GM21737 (cell line): ENCODE measurements around the gene C10orf90.
"Not testable (repeated sequence)": the region's sequence is repeated elsewhere in the genome, so short reads cannot be mapped to it uniquely, and the experiment has no call there.

ENCODE experiments used
- ATAC-seq: cut with Tn5 transposase; IDR thresholded peaks from one replicate; pipeline ENCODE4 v1.9.1; 2021; ENCODE audit warnings: mild to moderate bottlenecking, moderate library complexity; ENCODE audit not compliant: unreplicated experiment

Gene C10orf90

DNA sequence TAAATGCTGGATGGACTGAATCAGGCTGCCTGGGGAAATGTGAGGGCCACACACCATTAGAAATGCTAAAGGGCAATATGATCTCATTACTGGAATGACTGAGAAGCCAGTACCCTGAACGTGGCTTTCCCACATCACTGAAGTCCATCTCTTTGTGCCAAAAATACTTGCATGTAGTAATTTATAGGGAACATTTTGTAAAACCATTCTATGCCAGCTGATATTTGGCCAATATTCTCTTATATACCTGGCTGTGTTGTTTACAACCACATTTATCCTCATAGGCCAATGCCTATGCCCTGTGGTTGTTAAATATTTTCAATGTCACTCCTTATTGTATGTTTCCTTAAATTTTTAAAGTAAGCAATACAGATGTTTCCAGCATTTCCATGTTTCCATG, 111.6 kb downstream of the C10orf90 start:
- no peak for ATAC-seq

DNA sequence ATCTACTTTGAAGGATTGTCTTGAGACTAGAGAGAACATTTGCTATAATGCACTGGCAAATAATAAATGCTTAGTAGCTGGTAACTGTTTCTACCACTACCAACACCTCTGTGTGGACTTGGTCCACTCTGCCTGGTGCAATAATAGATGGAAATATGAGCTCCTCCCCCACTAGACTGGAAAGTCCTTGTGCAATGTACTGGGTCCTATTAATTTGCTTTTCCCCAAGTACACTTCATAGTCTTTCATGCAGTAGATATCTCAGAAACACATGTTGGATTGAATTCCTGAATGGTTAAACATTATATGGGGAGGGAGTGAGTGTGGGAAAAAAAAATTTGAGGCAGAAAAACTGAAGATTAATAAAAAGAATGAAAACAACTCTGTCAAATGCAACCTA, 119.3 kb downstream of the C10orf90 start:
- no peak for ATAC-seq

- not testable (repeated sequence) for ATAC-seq
These were observed 119.9 kb downstream of the C10orf90 start for GRCh38 chr10:126550586-126550985.

- no peak for ATAC-seq
These were observed 121.1 kb downstream of the C10orf90 start for GRCh38 chr10:126549344-126549743.

DNA sequence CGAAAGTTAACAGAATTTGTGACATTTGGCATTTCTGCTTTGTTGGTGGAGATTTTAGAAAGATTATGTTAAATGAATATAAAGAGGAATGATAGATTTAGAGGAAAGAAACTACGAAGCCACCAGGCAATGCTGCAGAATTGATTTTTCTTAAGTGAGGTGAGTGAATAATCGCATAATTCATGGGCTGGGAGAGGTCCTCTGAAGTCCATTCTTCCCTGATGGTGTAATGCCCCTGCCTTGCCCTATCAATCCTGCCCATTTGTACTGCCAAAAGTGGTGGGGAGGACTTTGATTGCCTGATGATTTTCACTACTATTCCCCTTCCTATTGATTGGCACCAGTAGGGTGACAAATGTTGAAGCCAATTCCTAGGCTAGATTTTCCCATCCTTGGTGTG, 125.9 kb downstream of the C10orf90 start:
- no peak for ATAC-seq

GRCh38 chr10:126538439-126539135, 131.9 kb downstream of the C10orf90 start:
- ATAC-seq = no peak

- ATAC-seq = no peak
These were observed 133.8 kb downstream of the C10orf90 start for GRCh38 chr10:126536656-126537055.

DNA sequence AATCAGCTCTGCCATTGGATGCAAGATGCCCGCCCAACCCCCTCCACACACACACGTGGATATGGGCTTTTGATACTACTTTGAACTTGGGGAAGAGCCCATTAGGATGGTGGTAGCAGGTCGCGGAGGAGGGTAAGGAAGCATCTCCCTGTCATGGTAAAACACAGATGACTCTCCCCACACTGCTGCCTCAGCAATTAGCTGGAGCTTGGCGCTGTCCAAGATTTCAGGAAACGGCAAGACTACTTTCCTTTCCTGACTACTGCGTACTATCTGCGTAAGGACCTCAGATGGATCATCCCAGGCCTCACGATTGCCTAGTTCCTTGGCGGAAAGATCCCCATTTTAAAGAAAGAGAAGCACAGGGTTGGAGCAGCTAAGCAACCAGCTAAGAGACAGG, 134.3 kb downstream of the C10orf90 start:
- no peak for ATAC-seq

GRCh38 chr10:126533644-126534043, 136.8 kb downstream of the C10orf90 start:
- ATAC-seq = no peak

- ATAC-seq = no peak
These were observed 142.1 kb downstream of the C10orf90 start for GRCh38 chr10:126528315-126528835.

GRCh38 chr10:126527645-126528314, 142.7 kb downstream of the C10orf90 start:
- ATAC-seq = no peak

- ATAC-seq = no peak
These were observed 145.2 kb downstream of the C10orf90 start for GRCh38 chr10:126525326-126525725.

DNA sequence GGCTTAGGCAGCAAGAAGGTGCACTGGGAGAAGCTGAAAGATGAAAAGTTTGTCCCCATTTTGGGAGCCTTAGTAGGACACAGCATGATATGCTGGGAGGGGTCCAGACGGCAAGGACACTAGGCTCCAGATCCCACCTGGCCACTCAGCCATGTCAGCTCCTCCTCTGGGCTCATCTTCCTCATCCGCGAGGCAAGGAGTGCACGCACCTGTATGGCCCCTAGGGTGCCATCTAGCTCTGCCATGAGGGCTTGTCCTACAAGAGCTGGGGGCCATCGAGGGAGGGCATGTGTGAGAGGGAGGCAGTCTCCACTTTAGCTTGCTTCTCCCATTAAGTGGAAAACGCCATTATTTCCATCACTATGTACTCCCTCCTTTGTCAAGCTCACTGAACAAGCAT, 146.0 kb downstream of the C10orf90 start:
- no peak for ATAC-seq

- no peak for ATAC-seq
These were observed 147.4 kb downstream of the C10orf90 start for GRCh38 chr10:126523071-126523470.

GRCh38 chr10:126521399-126521798, 149.1 kb downstream of the C10orf90 start:
- no peak for ATAC-seq

DNA sequence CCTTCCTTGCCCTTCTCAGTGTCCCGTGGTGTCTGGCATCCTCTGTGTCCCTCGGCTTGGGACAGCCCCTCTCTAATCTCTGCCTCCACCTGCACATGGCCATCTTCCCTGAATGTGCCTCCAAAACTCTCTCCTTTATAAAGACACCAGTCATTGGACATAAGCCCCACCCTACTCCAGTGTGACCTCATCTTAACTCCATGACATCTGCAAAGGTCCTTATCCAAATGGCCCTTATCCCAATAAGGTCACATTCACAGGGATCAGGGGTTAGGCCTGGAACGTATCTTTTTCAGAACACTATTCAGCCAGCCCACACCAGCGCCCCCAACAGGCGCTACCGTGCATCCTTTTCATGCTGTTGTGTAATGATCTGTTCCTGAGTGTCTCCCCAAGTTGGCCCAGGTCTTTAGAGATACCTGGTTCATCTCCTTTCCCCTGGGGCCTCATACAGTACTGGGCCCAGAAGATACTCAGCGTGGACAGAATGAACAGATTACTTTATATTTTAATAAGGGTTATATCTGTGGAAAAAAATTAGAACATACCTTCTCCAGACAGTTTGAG, 149.7 kb downstream of the C10orf90 start:
- no peak for ATAC-seq

- ATAC-seq = no peak
These were observed 150.5 kb downstream of the C10orf90 start for GRCh38 chr10:126519992-126520391.

DNA sequence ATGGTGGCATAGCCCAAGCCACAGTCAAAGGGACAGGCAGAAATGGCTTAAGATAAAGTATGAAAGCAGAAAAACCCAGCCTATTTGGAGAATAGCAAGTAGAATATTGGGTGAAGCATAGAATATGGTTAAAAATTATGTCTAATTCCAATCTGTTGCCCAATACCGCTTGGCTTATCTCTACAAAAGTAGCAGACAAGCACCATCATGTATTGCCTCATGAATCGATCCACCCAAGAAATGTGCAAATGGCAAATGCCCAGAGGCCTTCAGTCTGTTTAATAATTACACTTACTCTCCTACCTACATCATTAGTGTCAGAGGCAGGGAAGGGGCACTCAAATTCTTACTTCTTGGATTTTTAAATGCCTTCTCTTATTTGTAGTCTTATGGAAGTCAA, 151.3 kb downstream of the C10orf90 start:
- no peak for ATAC-seq

DNA sequence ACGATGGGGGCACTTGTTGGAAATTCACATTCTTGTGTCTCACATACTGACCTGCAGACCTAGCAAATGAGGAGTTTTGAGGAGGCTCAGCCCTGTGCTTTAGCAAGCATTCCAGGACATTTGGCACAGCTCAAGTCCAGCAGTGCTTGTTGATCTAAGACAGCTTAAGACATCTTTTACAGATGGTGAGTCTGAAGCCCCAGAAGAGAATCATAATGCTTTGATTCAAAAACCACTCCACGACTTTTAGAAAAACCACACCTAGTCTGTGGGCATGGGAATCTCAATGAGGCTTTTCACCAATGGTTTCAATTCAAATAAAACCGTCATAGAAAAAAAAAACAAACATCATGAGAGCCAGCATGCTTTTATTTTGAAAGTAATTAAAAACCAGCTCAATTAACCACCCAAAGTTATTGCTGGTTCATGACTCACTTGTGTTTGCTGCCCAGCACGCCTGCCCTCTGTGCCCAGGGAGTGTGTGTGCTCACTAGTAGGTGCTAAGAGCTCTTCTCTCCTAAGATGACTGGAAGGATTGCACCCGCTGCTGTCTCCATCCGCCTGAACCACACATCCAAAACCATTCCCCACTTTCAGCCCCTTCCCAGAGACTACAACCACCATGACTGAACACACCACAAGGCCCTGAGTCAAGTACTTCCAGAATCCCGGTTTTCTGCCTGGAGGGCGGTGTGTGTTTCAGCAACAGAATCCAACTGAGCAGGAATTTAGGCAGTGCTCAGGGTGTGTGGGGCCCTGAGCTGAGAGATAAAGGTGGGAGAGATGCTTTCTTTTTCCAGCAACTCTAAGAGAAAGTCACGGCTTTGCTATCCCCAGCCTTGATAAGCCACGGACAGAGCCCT, 152.0 kb downstream of the C10orf90 start:
- no peak for ATAC-seq

DNA sequence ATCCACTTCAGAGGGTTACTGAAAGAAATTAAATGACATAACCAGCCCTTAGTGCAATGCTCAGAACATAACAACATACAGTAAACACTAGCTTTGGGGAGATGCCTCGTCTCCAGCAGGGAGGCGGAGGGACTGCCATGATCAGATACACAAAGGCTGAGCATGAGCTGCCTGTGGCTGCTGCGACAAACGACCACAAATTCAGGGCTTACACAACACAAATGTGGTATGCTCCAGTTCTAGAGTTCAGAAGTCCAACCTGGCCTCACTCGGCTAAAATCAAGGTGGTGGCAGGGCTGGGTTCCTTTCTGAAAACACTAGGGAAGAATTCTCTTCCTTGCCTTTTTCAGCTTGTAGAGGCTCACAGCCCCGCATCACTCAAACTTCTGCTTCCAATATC, 154.0 kb downstream of the C10orf90 start:
- no peak for ATAC-seq

GRCh38 chr10:126511917-126512479, 158.5 kb downstream of the C10orf90 start:
- no peak for ATAC-seq
